WTC11 (cell line): ENCODE data around the gene MIDN. TPM values are rescaled to one million over a fixed set of nuclear protein-coding genes. Genes with fewer than 3 reads are reported as not detected.

ENCODE experiments used
- ATAC-seq: fragments of 200-7000 bp; cut with Tn5 transposase; 2 replicates; pipeline ENCODE4 v1.10.0; 2021; ENCODE audit warnings: mild to moderate bottlenecking, moderate library complexity
- CTCF ChIA-PET: fragments of 300-600 bp; sonication (Branson Sonifier 250); formaldehyde crosslinking; loops from one replicate; lab custom pipeline; 2021; ENCODE audit warnings: antibody characterized with exemption; lab: Charles Lee
- POLR2A ChIA-PET: fragments of 350-600 bp; sonication (Branson Sonifier 250); formaldehyde crosslinking; loops from one replicate; lab custom pipeline; 2021; ENCODE audit warnings: antibody characterized with exemption; lab: Charles Lee
- DNase-seq: peaks from one replicate; pipeline ENCODE4 v3.0.0; 2021; ENCODE audit warnings: low spot score
- H3K27ac Mint-ChIP-seq: 2 replicates; pipeline ENCODE4 v1.8.0; 2021; ENCODE audit warnings: mixed read lengths
- H3K27me3 Mint-ChIP-seq: 2 replicates; pipeline ENCODE4 v1.8.0; 2021; ENCODE audit warnings: low read depth, mild to moderate bottlenecking, moderate library complexity, mixed read lengths
- H3K36me3 Mint-ChIP-seq: 2 replicates; pipeline ENCODE4 v1.8.0; 2021; ENCODE audit warnings: mixed read lengths
- H3K4me1 Mint-ChIP-seq: 2 replicates; pipeline ENCODE4 v1.8.0; 2022; ENCODE audit warnings: mixed read lengths
- H3K4me3 Mint-ChIP-seq: 2 replicates; pipeline ENCODE4 v1.8.0; 2021; ENCODE audit warnings: mild to moderate bottlenecking, moderate library complexity, mixed read lengths
- H3K9me3 Mint-ChIP-seq: 2 replicates; pipeline ENCODE4 v1.8.0; 2021; ENCODE audit warnings: mixed read lengths
- GRHL2 ChIP-seq: fragments of 250-450 bp; sonication (Bioruptor Pico); IDR thresholded peaks from 2 replicates; pipeline ENCODE4 v1.8.0; 2022; ENCODE audit warnings: mild to moderate bottlenecking, moderate library complexity; ENCODE audit not compliant: insufficient replicate concordance, severe bottlenecking
- GTF2I ChIP-seq: fragments of 250-450 bp; sonication (Bioruptor Pico); conservative IDR thresholded peaks from 2 replicates; pipeline ENCODE4 v1.4.0; 2021; ENCODE audit warnings: mild to moderate bottlenecking
- JUN ChIP-seq: sonication (generic); formaldehyde crosslinking; IDR thresholded peaks from 2 replicates; pipeline ENCODE4 v1.8.0; 2023; ENCODE audit warnings: mild to moderate bottlenecking, missing genetic modification reagents
- MLX ChIP-seq: sonication (generic); formaldehyde crosslinking; IDR thresholded peaks from 2 replicates; pipeline ENCODE4 v1.8.1; 2023; ENCODE audit warnings: mild to moderate bottlenecking, missing genetic modification reagents, moderate library complexity
- NFATC4 ChIP-seq: fragments of 250-450 bp; sonication (Bioruptor Pico); IDR thresholded peaks from 2 replicates; pipeline ENCODE4 v1.9.0; 2021; ENCODE audit warnings: mild to moderate bottlenecking
- NFYB ChIP-seq: sonication (generic); formaldehyde crosslinking; conservative IDR thresholded peaks from 2 replicates; pipeline ENCODE4 v1.8.0; 2022; ENCODE audit warnings: low read depth, missing genetic modification reagents
- NR3C1 ChIP-seq: sonication (generic); formaldehyde crosslinking; conservative IDR thresholded peaks from 2 replicates; pipeline ENCODE4 v1.8.1; 2023; ENCODE audit warnings: low read depth, mild to moderate bottlenecking, missing genetic modification reagents
- PRRX2 ChIP-seq: fragments of 250-450 bp; sonication (Bioruptor Pico); IDR thresholded peaks from 2 replicates; pipeline ENCODE4 v1.8.0; 2021; ENCODE audit warnings: mild to moderate bottlenecking
- SMAD3 ChIP-seq: sonication (generic); formaldehyde crosslinking; IDR thresholded peaks from 2 replicates; pipeline ENCODE4 v1.8.0; 2022; ENCODE audit warnings: missing genetic modification reagents, mild to moderate bottlenecking, borderline replicate concordance
- STAT6 ChIP-seq: sonication (generic); formaldehyde crosslinking; conservative IDR thresholded peaks from 2 replicates; pipeline ENCODE4 v1.8.1; 2023; ENCODE audit warnings: mild to moderate bottlenecking, low read depth, missing genetic modification reagents, moderate library complexity
- ZBTB43 ChIP-seq: sonication (generic); formaldehyde crosslinking; IDR thresholded peaks from 2 replicates; pipeline ENCODE4 v1.8.1; 2023; ENCODE audit warnings: mild to moderate bottlenecking, missing genetic modification reagents
- ZNF121 ChIP-seq: sonication (generic); formaldehyde crosslinking; IDR thresholded peaks from 2 replicates; pipeline ENCODE4 v1.8.0; 2023; ENCODE audit warnings: missing genetic modification reagents
- ZNF138 ChIP-seq: sonication (generic); formaldehyde crosslinking; conservative IDR thresholded peaks from 2 replicates; pipeline ENCODE4 v1.8.1; 2022; ENCODE audit warnings: mild to moderate bottlenecking, moderate library complexity, missing genetic modification reagents
- ZNF232 ChIP-seq: sonication (generic); formaldehyde crosslinking; IDR thresholded peaks from 2 replicates; pipeline ENCODE4 v1.8.0; 2022; ENCODE audit warnings: mild to moderate bottlenecking, missing genetic modification reagents
- ZNF396 ChIP-seq: fragments of 250-450 bp; sonication (Bioruptor Pico); IDR thresholded peaks from 2 replicates; pipeline ENCODE4 v1.8.0; 2021; ENCODE audit warnings: mild to moderate bottlenecking, moderate library complexity, borderline replicate concordance
- ZNF423 ChIP-seq: fragments of 250-450 bp; sonication (Bioruptor Pico); IDR thresholded peaks from 2 replicates; pipeline ENCODE4 v2.1.2; 2022; ENCODE audit warnings: mild to moderate bottlenecking, moderate library complexity
- ZNF532 ChIP-seq: fragments of 250-450 bp; sonication (Bioruptor Pico); IDR thresholded peaks from 2 replicates; pipeline ENCODE4 v1.9.0; 2021; ENCODE audit warnings: mild to moderate bottlenecking, borderline replicate concordance
- total RNA-seq: library from RNA; stranded (reverse); gene quantifications from 3 replicates; pipeline ENCODE4 v1.2.3, GENCODE V29; 2021
- TF ChIP-seq, protein P1 (sequence below): sonication (generic); formaldehyde crosslinking; IDR thresholded peaks from 2 replicates; pipeline ENCODE4 v1.8.1; 2022; ENCODE audit warnings: low read depth, missing genetic modification reagents, borderline replicate concordance

The MIDN gene
- total RNA-seq, 1 experiment from 2014 or later, result 189 TPM

- H3K27me3 Mint-ChIP-seq, result no peaks in the 10 kb centered on the region
- H3K9me3 Mint-ChIP-seq, result no peaks in the 10 kb centered on the region
- POLR2A ChIA-PET, result interaction anchor here (0.6 to 1.2 kb wide), 4 partner anchors 56 to 196 kb away, joined by 3 to 6 read pairs (median 3); no protein-coding TSS in a partner anchor
- H3K4me1 Mint-ChIP-seq, result peaks cover 28% of the 10 kb centered on the region
- H3K36me3 Mint-ChIP-seq, result peaks cover 7% of the 10 kb centered on the region
- CTCF ChIA-PET, result interaction anchor here (0.6 to 2.6 kb wide), 33 partner anchors 8 to 299 kb away, joined by 3 to 28 read pairs (median 4); partner anchors contain the start of genes ABCA7, ATP5F1D, CBARP and CIRBP
- no peak overlapping the region for H3K4me3 Mint-ChIP-seq
- ATAC-seq (peak; percentile 48), DNase-seq (peak; percentile 65)
- H3K27ac Mint-ChIP-seq, result peak overlapping the region; percentile 78
- TF ChIP-seq ZBTB43, result no peak
- no peak for TF ChIP-seq ZNF121 (CRISPR knock-in tag)
- TF ChIP-seq ZNF138 (CRISPR knock-in tag), result no peak
- TF ChIP-seq, protein P1, sequence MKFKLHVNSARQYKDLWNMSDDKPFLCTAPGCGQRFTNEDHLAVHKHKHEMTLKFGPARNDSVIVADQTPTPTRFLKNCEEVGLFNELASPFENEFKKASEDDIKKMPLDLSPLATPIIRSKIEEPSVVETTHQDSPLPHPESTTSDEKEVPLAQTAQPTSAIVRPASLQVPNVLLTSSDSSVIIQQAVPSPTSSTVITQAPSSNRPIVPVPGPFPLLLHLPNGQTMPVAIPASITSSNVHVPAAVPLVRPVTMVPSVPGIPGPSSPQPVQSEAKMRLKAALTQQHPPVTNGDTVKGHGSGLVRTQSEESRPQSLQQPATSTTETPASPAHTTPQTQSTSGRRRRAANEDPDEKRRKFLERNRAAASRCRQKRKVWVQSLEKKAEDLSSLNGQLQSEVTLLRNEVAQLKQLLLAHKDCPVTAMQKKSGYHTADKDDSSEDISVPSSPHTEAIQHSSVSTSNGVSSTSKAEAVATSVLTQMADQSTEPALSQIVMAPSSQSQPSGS (CRISPR knock-in tag), result no peak
- no peak for TF ChIP-seq ZNF423
- no peak for TF ChIP-seq PRRX2 (CRISPR knock-in tag)
- no peak for TF ChIP-seq GRHL2
- no peak for TF ChIP-seq MLX
- no peak for TF ChIP-seq SMAD3 (CRISPR knock-in tag)
- no peak for TF ChIP-seq STAT6 (CRISPR knock-in tag)
- TF ChIP-seq NFATC4 (CRISPR knock-in tag), result no peak
- no peak for TF ChIP-seq GTF2I (CRISPR knock-in tag)
- TF ChIP-seq NFYB (CRISPR knock-in tag), result no peak
- no peak for TF ChIP-seq ZNF232 (CRISPR knock-in tag)
- TF ChIP-seq ZNF396 (CRISPR knock-in tag), result no peak
- no peak for TF ChIP-seq ZNF532 (CRISPR knock-in tag)
- no peak for TF ChIP-seq JUN (CRISPR knock-in tag)
- no peak for TF ChIP-seq NR3C1
- TF ChIP-seq, all 79 proteins: peak for 0
These were observed 31.0 kb upstream of the MIDN start for GRCh38 chr19:1217366-1217765.
